H9 (cell line): ENCODE measurements around the gene ZC3H12C. TPM values are rescaled to one million over a fixed set of nuclear protein-coding genes. Genes with fewer than 3 reads are reported as not detected.
A peak's percentile ranks its signal among the peaks of the same experiment; 100 is the strongest.

Experiments used
- DNase-seq: peaks from one replicate; pipeline ENCODE4 v3.0.0-alpha.2; 2017
- H2AFZ ChIP-seq: one replicate; pipeline ENCODE4 v1.6.1; 2013; ENCODE audit warnings: mild to moderate bottlenecking, low read length, control low read depth, moderate library complexity
- H2AK5ac ChIP-seq: 2 replicates; pipeline ENCODE4 v1.6.1; 2013; ENCODE audit warnings: low read length, control low read depth, mixed read lengths; ENCODE audit not compliant: insufficient read length
- H2BK120ac ChIP-seq: one replicate; pipeline ENCODE4 v1.6.1; 2013; ENCODE audit warnings: low read depth, mild to moderate bottlenecking, low read length, control low read depth, inconsistent platforms; ENCODE audit not compliant: poor library complexity, severe bottlenecking
- H2BK12ac ChIP-seq: 2 replicates; pipeline ENCODE4 v1.6.1; 2013; ENCODE audit warnings: low read length, control low read depth, mixed read lengths, low read depth; ENCODE audit not compliant: insufficient read length
- H2BK15ac ChIP-seq: 2 replicates; pipeline ENCODE4 v1.6.1; 2013; ENCODE audit warnings: low read depth, low read length, control low read depth
- H2BK20ac ChIP-seq: one replicate; pipeline ENCODE4 v1.6.1; 2013; ENCODE audit warnings: low read depth, mild to moderate bottlenecking, low read length, control low read depth, inconsistent platforms; ENCODE audit not compliant: poor library complexity, severe bottlenecking
- H2BK5ac ChIP-seq: 2 replicates; pipeline ENCODE4 v1.6.1; 2013; ENCODE audit warnings: low read length, control low read depth, mixed read lengths; ENCODE audit not compliant: insufficient read length
- H3K14ac ChIP-seq: 2 replicates; pipeline ENCODE4 v1.6.1; 2013; ENCODE audit warnings: low read length, control low read depth; ENCODE audit not compliant: insufficient read depth
- H3K18ac ChIP-seq: 2 replicates; pipeline ENCODE4 v1.6.1; 2013; ENCODE audit warnings: low read depth, mild to moderate bottlenecking, mixed read lengths, low read length, control low read depth; ENCODE audit not compliant: insufficient read length
- H3K23ac ChIP-seq: 2 replicates; pipeline ENCODE4 v1.6.1; 2013; ENCODE audit warnings: low read length, control low read depth, mixed read lengths, low read depth; ENCODE audit not compliant: insufficient read length
- H3K23me2 ChIP-seq: 2 replicates; pipeline ENCODE4 v1.6.1; 2013; ENCODE audit warnings: low read depth, mild to moderate bottlenecking, mixed read lengths, low read length, control low read depth; ENCODE audit not compliant: insufficient read length, poor library complexity, severe bottlenecking
- H3K27ac ChIP-seq: 2 replicates; pipeline ENCODE4 v1.5.1; 2013; ENCODE audit warnings: low read length, control low read depth, mixed read lengths, low read depth; ENCODE audit not compliant: insufficient read length
- H3K27me3 ChIP-seq: 2 replicates; pipeline ENCODE4 v1.6.1; 2013; ENCODE audit warnings: low read length, control low read depth, inconsistent platforms; ENCODE audit not compliant: insufficient read depth
- H3K4ac ChIP-seq: 2 replicates; pipeline ENCODE4 v1.6.1; 2013; ENCODE audit warnings: low read depth, mild to moderate bottlenecking, control low read depth, inconsistent platforms, low read length, moderate library complexity
- H3K4me1 ChIP-seq: 2 replicates; pipeline ENCODE4 v1.6.1; 2013; ENCODE audit warnings: low read length, control low read depth, inconsistent platforms; ENCODE audit not compliant: insufficient read depth
- H3K4me2 ChIP-seq: 2 replicates; pipeline ENCODE4 v1.6.1; 2013; ENCODE audit warnings: low read length, control low read depth, mixed read lengths; ENCODE audit not compliant: insufficient read length, insufficient read depth
- H3K56ac ChIP-seq: 2 replicates; pipeline ENCODE4 v1.6.1; 2013; ENCODE audit warnings: low read depth, mild to moderate bottlenecking, mixed read lengths, low read length, control low read depth; ENCODE audit not compliant: insufficient read length
- H3K79me1 ChIP-seq: 2 replicates; pipeline ENCODE4 v1.6.1; 2013; ENCODE audit warnings: low read depth, mild to moderate bottlenecking, moderate library complexity, low read length, control low read depth, inconsistent platforms; ENCODE audit not compliant: insufficient read depth, poor library complexity, severe bottlenecking
- H3K79me2 ChIP-seq: 2 replicates; pipeline ENCODE4 v1.6.1; 2013; ENCODE audit warnings: low read length, control low read depth, inconsistent platforms; ENCODE audit not compliant: insufficient read depth
- H3K9ac ChIP-seq: 2 replicates; pipeline ENCODE4 v1.6.1; 2013; ENCODE audit warnings: low read length, control low read depth, mixed read lengths; ENCODE audit not compliant: insufficient read length; ENCODE audit errors: extremely low read depth
- H3K9me3 ChIP-seq: one replicate; pipeline ENCODE4 v1.6.1; 2013; ENCODE audit warnings: low read depth, low read length, inconsistent platforms; ENCODE audit not compliant: control insufficient read depth
- H3T11ph ChIP-seq: one replicate; pipeline ENCODE4 v1.6.1; 2013; ENCODE audit warnings: mild to moderate bottlenecking, low read length, control low read depth, inconsistent platforms
- H4K20me1 ChIP-seq: one replicate; pipeline ENCODE4 v1.6.1; 2013; ENCODE audit not compliant: control insufficient read depth, insufficient read length, insufficient read depth
- H4K5ac ChIP-seq: 2 replicates; pipeline ENCODE4 v1.6.1; 2013; ENCODE audit warnings: low read depth, mild to moderate bottlenecking, mixed read lengths, low read length, control low read depth; ENCODE audit not compliant: insufficient read length
- H4K8ac ChIP-seq: replicated peaks from 2 replicates; pipeline ENCODE4 v1.6.1; 2013; ENCODE audit warnings: low read length, control low read depth, mixed read lengths, low read depth; ENCODE audit not compliant: insufficient read length
- H4K91ac ChIP-seq: 2 replicates; pipeline ENCODE4 v1.6.1; 2013; ENCODE audit warnings: low read depth, mild to moderate bottlenecking, moderate library complexity, mixed read lengths, low read length, control low read depth; ENCODE audit not compliant: insufficient read length
- H3K27ac Mint-ChIP-seq, 3 experiments: 2 replicates in 2 of 3; 3 replicates in 1 of 3; pipeline ENCODE4 v1.8.0; 2020 to 2021; ENCODE audit warnings: mixed read lengths in 3 of 3, mild to moderate bottlenecking in 1 of 3, moderate library complexity in 1 of 3
- H3K27me3 Mint-ChIP-seq: 2 replicates; pipeline ENCODE4 v1.8.0; 2021; ENCODE audit warnings: low read depth, mild to moderate bottlenecking, moderate library complexity, mixed read lengths
- H3K36me3 Mint-ChIP-seq, 3 experiments: 2 replicates in 2 of 3; 3 replicates in 1 of 3; pipeline ENCODE4 v1.8.0; 2020 to 2021; ENCODE audit warnings: low read depth in 3 of 3, mixed read lengths in 3 of 3; ENCODE audit not compliant: insufficient read depth in 1 of 3
- H3K4me1 Mint-ChIP-seq, 2 experiments: 2 replicates each; pipeline ENCODE4 v1.8.0; 2020; ENCODE audit warnings: mixed read lengths in 2 of 2
- H3K4me3 Mint-ChIP-seq, 2 experiments: 2 replicates in 1 of 2; 3 replicates in 1 of 2; pipeline ENCODE4 v1.8.0; 2020 to 2021; ENCODE audit warnings: mild to moderate bottlenecking in 2 of 2, mixed read lengths in 2 of 2, moderate library complexity in 1 of 2
- H3K9me3 Mint-ChIP-seq, 2 experiments: 2 replicates in 1 of 2; 3 replicates in 1 of 2; pipeline ENCODE4 v1.8.0; 2020; ENCODE audit warnings: mild to moderate bottlenecking in 2 of 2, mixed read lengths in 2 of 2, moderate library complexity in 1 of 2
- CTCF ChIP-seq: fragments of 200-600 bp; sonication (generic); conservative IDR thresholded peaks from 3 replicates; pipeline ENCODE4 v1.8.0; 2021; ENCODE audit warnings: antibody characterized with exemption, mild to moderate bottlenecking
- WGBS: extraction: QIAGEN DNeasy Blood & Tissue Kit; methylation state at CpG from one replicate; pipeline ENCODE4 v1.1.7; 2013; ENCODE audit warnings: missing lambda C conversion rate, low lambda C conversion rate, mixed read lengths; ENCODE audit not compliant: insufficient read length; ENCODE audit errors: extremely low coverage; 5-methylcytosine and 5-hydroxymethylcytosine counted together
- total RNA-seq: library from RNA; stranded (reverse); gene quantifications from 2 replicates; pipeline ENCODE4 v1.2.1, GENCODE V29; 2021

Gene ZC3H12C
- total RNA-seq, 1 experiment from 2014 or later: 4.8 TPM

- Mint-ChIP-seq H3K4me3 (no peak overlapping the region; a peak in 1 of 5 replicates), H3K9me3 (no peaks in the 10 kb centered on the region), H3K4me1 (peaks cover 33 to 45% of the 10 kb centered on the region in 2 experiments), H3K27me3 (peaks cover 3% of the 10 kb centered on the region), H3K36me3 (no peaks in the 10 kb centered on the region; a peak in 1 of 7 replicates), H3K27ac (peak overlapping the region in 1 of 3 experiments; percentile 71; a peak in 1 of 7 replicates)
- Histone ChIP-seq H2BK120ac (no peak overlapping the region), H3K4ac (no peak overlapping the region), H2BK20ac (no peak overlapping the region), H3K23ac (no peak overlapping the region), H3K27ac (no peak overlapping the region), H3K56ac (no peak overlapping the region), H3K9me3 (no peaks in the 10 kb centered on the region), H3T11ph (no peak overlapping the region), H4K91ac (no peak overlapping the region), H2AFZ (no peak overlapping the region), H3K18ac (no peak overlapping the region), H3K79me1 (no peaks in the 10 kb centered on the region), H3K14ac (no peak overlapping the region), H3K23me2 (no peaks in the 10 kb centered on the region), H2BK12ac (no peak overlapping the region), H4K20me1 (no peaks in the 10 kb centered on the region), H3K79me2 (no peaks in the 10 kb centered on the region), H4K5ac (no peak overlapping the region), H2BK15ac (no peak overlapping the region), H3K4me1 (peaks cover 13% of the 10 kb centered on the region; the same call in 1 of the 2 replicates), H2BK5ac (no peak overlapping the region), H3K27me3 (no peaks in the 10 kb centered on the region), H3K4me2 (no peak overlapping the region), H3K9ac (no peak overlapping the region), H4K8ac (no peak overlapping the region), H2AK5ac (no peak overlapping the region)
- no peak for DNase-seq
- no CpG with 5 or more reads among the region's 4 CpGs for WGBS
- no peak for TF ChIP-seq CTCF
These were observed 85.9 kb downstream of the ZC3H12C start for GRCh38 chr11:110179064-110179463.
